ENCODE results near the gene PSME2. TPM values are rescaled to one million over a fixed set of nuclear protein-coding genes. Genes with fewer than 3 reads are reported as not detected.

PSME2 gene
- total RNA-seq, 1 donor from 2014 or later, result 285 TPM

DNA sequence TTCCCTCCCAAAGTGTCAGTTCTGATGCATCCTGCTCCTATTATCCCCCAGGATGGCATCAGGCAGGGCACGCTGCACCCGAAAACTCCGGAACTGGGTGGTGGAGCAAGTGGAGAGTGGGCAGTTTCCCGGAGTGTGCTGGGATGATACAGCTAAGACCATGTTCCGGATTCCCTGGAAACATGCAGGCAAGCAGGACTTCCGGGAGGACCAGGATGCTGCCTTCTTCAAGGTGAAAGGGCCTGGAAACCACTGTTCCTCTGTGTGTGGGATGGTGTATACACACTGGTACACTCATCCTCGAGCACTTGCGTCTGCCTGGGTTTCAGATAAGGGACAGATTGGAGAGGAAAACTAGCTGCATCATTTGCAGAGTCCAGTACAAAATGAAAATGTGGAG is 15.7 kb upstream of the PSME2 start:
- intact Hi-C loops (cut with micrococcal nuclease), result no loop called here
- H3K27ac Mint-ChIP-seq, result peak overlapping the region; percentile 95
- peaks cover 87% of the 10 kb centered on the region for H3K36me3 Mint-ChIP-seq (ENCODE audit: low read depth)
- no peaks in the 10 kb centered on the region for H3K27me3 Mint-ChIP-seq
- H3K4me3 Mint-ChIP-seq, result peak overlapping the region; percentile 98
- no peak for ATAC-seq (ENCODE audit: low read depth)
- H3K9me3 Mint-ChIP-seq, result no peaks in the 10 kb centered on the region
- no peak for DNase-seq
- TF ChIP-seq, protein P1, sequence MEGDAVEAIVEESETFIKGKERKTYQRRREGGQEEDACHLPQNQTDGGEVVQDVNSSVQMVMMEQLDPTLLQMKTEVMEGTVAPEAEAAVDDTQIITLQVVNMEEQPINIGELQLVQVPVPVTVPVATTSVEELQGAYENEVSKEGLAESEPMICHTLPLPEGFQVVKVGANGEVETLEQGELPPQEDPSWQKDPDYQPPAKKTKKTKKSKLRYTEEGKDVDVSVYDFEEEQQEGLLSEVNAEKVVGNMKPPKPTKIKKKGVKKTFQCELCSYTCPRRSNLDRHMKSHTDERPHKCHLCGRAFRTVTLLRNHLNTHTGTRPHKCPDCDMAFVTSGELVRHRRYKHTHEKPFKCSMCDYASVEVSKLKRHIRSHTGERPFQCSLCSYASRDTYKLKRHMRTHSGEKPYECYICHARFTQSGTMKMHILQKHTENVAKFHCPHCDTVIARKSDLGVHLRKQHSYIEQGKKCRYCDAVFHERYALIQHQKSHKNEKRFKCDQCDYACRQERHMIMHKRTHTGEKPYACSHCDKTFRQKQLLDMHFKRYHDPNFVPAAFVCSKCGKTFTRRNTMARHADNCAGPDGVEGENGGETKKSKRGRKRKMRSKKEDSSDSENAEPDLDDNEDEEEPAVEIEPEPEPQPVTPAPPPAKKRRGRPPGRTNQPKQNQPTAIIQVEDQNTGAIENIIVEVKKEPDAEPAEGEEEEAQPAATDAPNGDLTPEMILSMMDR (IDR thresholded peaks at IDR 0.05), result no peak
- ChIA-PET CTCF (interaction anchor here (0.9 to 4.2 kb wide), 15 partner anchors 11 to 269 kb away, joined by 3 to 45 read pairs (median 8); partner anchors contain the start of genes DCAF11, MDP1, NRL and PSME1), POLR2A (interaction anchor here (0.5 to 4.6 kb wide), 31 partner anchors 8 to 269 kb away, joined by 3 to 93 read pairs (median 13); partner anchors contain the start of genes CBLN3, CHMP4A, CIDEB and DCAF11)
- H3K4me1 Mint-ChIP-seq, result peaks cover 45% of the 10 kb centered on the region

DNA sequence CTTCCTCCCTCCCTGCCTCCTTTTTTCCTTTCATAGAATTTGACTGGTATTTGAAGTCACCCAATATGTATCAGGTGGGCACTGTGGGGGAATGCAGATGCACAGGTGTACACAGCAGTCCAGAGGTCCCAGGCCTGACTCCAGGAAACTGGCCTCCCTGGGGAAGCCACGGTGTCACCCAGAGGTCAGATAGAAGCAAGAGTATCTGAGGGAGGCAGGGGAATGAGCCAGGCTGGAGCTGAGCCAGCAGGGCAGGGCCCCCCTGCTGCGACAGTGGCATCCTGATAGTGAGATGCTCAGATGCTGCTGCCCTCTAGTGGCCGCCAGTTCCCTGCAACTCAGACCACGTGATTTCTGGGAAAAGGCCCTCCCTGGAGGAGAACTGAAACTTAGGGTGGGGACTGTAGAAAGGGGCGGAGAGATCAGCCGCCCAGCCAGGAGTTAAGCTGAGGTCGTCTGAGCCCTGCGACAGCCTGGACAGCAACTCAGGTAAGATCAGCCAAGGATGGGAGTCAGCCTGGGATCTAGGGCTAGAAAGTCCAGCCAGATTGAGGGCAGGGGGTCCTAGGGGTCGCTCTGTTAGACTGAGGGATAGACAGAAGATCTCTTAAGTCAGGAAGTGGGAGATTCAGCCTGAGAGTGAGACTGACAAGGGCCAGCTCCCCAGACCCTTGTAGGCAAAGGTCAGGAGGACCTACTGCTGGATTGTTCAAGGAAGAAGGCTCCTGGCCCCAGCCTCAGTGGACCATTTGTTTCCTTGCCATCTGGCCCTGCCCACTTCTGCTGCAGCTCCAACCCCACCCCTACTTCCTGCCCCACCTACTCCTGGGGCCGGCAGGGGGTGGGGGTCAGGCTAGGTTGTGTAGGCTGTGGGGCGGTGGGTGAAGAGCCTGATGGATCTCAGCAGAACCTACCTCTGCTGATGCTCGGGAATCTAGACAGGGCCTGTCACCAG is 14.7 kb upstream of the PSME2 start, which contains the start of gene IRF9:
IRF9 (plus strand) TSS at position 416 of the 955 bp plus-strand sequence. CDS start 880 bp downstream, outside the sequence.
- TF ChIP-seq, protein P1 (IDR thresholded peaks at IDR 0.05), result no peak
- Mint-ChIP-seq H3K4me3 (peak within 1 kb of the TSS; percentile 98), H3K4me1 (peaks cover 45% of the 10 kb centered on the region), H3K9me3 (no peaks in the 10 kb centered on the region), H3K36me3 (ENCODE audit: low read depth) (peaks cover 82% of the 10 kb centered on the region), H3K27me3 (no peaks in the 10 kb centered on the region), H3K27ac (peak within 1 kb of the TSS; percentile 95)
- POLR2A ChIA-PET, result interaction anchor here (0.6 to 4.6 kb wide), 43 partner anchors 9 to 269 kb away, joined by 3 to 93 read pairs (median 8); partner anchors contain the start of genes CARMIL3, CBLN3, CHMP4A and CIDEB
- peak; percentile 92 for ATAC-seq (ENCODE audit: low read depth)
- intact Hi-C loops (cut with micrococcal nuclease), result loop anchor here (1.0 kb wide), 17 partner anchors 10 to 281 kb away; partner anchors contain the start of genes DCAF11, EMC9, IPO4 and MDP1
- DNase-seq, result peak; percentile 90
- CTCF ChIA-PET, result interaction anchor here (0.6 to 4.2 kb wide), 28 partner anchors 10 to 270 kb away, joined by 3 to 45 read pairs (median 6); partner anchors contain the start of genes CHMP4A, CIDEB, DCAF11 and EMC9

DNA sequence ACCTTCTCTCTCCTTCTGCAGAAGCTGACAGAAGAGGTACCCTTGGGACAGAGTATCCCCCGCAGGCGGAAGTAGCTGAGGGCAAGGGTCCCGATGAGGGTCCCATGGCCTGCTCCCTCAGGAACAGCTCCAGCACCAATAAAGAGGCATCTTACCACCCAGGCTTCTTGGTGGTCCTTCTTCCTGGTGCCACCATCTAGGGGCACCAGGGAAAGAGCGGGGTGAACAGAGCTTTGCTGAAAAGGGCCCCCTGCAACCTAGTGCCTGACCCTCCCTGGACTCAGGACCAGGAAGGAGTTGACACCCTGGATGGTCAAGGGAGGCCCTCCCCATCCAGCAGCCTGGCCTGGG is 14.1 kb upstream of the PSME2 start:
- ChIA-PET CTCF (interaction anchor here (1.0 to 4.2 kb wide), 22 partner anchors 10 to 149 kb away, joined by 3 to 45 read pairs (median 8); partner anchors contain the start of genes CIDEB, DCAF11, EMC9 and IPO4), POLR2A (interaction anchor here (0.7 to 4.6 kb wide), 32 partner anchors 10 to 270 kb away, joined by 3 to 93 read pairs (median 14); partner anchors contain the start of genes CARMIL3, CBLN3, CHMP4A and CIDEB)
- Mint-ChIP-seq H3K4me3 (no peak overlapping the region), H3K27ac (peak overlapping the region; percentile 95), H3K9me3 (no peaks in the 10 kb centered on the region), H3K36me3 (ENCODE audit: low read depth) (peaks cover 81% of the 10 kb centered on the region), H3K27me3 (no peaks in the 10 kb centered on the region), H3K4me1 (peaks cover 45% of the 10 kb centered on the region)
- TF ChIP-seq, protein P1 (IDR thresholded peaks at IDR 0.05), result no peak
- no peak for ATAC-seq (ENCODE audit: low read depth)
- DNase-seq, result no peak
- intact Hi-C loops (cut with micrococcal nuclease), result no loop called here

DNA sequence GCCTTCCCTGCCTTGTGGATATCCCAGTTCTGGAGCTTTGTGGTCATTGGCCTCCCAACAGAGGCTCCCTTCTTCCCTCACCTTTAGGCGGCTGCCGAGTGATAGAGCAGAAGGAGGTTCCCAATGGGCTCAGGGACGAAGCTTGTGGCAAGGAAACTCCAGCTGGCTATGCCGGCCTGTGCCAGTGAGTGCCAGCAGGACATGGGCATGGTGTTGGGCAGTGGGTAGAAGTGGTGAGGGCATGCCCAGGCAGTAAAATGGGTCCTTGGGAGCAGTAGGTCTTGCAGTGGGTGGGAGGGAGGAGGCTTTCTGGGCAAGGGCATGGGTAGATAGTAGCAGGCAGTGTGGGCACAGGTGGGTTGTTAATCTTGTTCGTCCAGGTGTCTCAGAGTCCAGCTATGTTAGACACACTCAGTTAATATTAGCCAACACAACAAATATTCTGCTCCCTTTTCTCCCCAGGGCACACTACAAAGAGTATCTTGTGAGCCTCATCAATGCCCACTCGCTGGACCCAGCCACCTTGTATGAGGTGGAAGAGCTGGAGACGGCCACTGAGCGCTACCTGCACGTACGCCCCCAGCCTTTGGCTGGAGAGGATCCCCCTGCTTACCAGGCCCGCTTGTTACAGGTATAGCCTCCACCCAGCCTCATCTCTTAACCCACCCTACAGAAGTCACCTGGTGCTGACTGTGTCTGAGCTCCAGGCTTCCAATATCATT is 13.5 kb upstream of the PSME2 start:
- CTCF ChIA-PET, result interaction anchor here (1.0 to 4.2 kb wide), 17 partner anchors 9 to 148 kb away, joined by 3 to 45 read pairs (median 10); partner anchors contain the start of genes CIDEB, DCAF11, EMC9 and IPO4
- intact Hi-C loops (cut with micrococcal nuclease), result no loop called here
- TF ChIP-seq, protein P1 (IDR thresholded peaks at IDR 0.05), result no peak
- no peak for DNase-seq
- Mint-ChIP-seq H3K4me1 (peaks cover 41% of the 10 kb centered on the region), H3K27me3 (no peaks in the 10 kb centered on the region), H3K27ac (peak overlapping the region; percentile 95), H3K36me3 (ENCODE audit: low read depth) (peaks cover 81% of the 10 kb centered on the region), H3K9me3 (no peaks in the 10 kb centered on the region), H3K4me3 (no peak overlapping the region)
- POLR2A ChIA-PET, result interaction anchor here (0.7 to 4.6 kb wide), 18 partner anchors 9 to 139 kb away, joined by 3 to 93 read pairs (median 20); partner anchors contain the start of genes CHMP4A, DCAF11, DHRS1 and EMC9
- ATAC-seq (ENCODE audit: low read depth), result no peak
